Measurements from ENCODE around the gene PNMA6E.

The PNMA6E gene

DNA sequence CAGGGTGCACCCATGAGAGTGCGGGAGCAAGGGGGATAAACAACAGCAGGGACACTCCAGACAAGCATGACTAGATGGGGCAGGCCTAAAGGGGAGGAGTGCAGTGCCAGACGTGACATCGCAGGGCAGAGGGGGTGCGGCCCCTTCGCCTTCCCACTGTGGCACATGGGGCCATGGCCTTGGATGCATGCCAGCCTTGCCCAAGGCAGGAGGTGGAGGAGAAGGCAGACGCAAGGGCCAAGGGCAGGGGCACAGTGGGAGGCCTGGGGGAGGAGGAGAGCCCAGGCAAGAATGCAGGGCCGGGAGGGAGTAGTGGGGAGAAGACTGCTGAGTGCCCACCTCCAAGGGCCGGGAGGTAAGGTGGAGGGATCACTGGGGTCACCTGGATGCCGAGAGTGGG, 21.6 kb downstream of the PNMA6E start:
- ATAC-seq = no peak
- TF ChIP-seq ZC3H10 (CRISPR knock-in tag; IDR thresholded peaks at IDR 0.05) (no peak), TOX (CRISPR knock-in tag; IDR thresholded peaks at IDR 0.05; ENCODE audit: borderline replicate concordance) (no peak), POU6F1 (CRISPR knock-in tag; IDR thresholded peaks at IDR 0.05; ENCODE audit: borderline replicate concordance, low read depth) (no peak), ESRRG (CRISPR knock-in tag; IDR thresholded peaks at IDR 0.05) (no peak), ZNF70 (CRISPR knock-in tag; IDR thresholded peaks at IDR 0.05) (no peak), ZNF8 (CRISPR knock-in tag; IDR thresholded peaks at IDR 0.05) (no peak), ZFP30 (CRISPR knock-in tag; IDR thresholded peaks at IDR 0.05) (no peak), RARB (CRISPR knock-in tag; IDR thresholded peaks at IDR 0.05) (no peak), ISL1 (CRISPR knock-in tag; IDR thresholded peaks at IDR 0.05) (no peak), SNAI2 (CRISPR knock-in tag; IDR thresholded peaks at IDR 0.05) (no peak), ARNTL (CRISPR knock-in tag; IDR thresholded peaks at IDR 0.05; ENCODE audit: borderline replicate concordance, low read depth) (no peak), TSHZ2 (CRISPR knock-in tag; IDR thresholded peaks at IDR 0.05) (no peak), TCF4 (CRISPR knock-in tag; IDR thresholded peaks at IDR 0.05; ENCODE audit: borderline replicate concordance) (no peak)
- TF ChIP-seq, protein P1, sequence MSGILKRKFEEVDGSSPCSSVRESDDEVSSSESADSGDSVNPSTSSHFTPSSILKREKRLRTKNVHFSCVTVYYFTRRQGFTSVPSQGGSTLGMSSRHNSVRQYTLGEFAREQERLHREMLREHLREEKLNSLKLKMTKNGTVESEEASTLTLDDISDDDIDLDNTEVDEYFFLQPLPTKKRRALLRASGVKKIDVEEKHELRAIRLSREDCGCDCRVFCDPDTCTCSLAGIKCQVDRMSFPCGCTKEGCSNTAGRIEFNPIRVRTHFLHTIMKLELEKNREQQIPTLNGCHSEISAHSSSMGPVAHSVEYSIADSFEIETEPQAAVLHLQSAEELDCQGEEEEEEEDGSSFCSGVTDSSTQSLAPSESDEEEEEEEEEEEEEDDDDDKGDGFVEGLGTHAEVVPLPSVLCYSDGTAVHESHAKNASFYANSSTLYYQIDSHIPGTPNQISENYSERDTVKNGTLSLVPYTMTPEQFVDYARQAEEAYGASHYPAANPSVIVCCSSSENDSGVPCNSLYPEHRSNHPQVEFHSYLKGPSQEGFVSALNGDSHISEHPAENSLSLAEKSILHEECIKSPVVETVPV (CRISPR knock-in tag; IDR thresholded peaks at IDR 0.05) = no peak
- TF ChIP-seq, protein P2, sequence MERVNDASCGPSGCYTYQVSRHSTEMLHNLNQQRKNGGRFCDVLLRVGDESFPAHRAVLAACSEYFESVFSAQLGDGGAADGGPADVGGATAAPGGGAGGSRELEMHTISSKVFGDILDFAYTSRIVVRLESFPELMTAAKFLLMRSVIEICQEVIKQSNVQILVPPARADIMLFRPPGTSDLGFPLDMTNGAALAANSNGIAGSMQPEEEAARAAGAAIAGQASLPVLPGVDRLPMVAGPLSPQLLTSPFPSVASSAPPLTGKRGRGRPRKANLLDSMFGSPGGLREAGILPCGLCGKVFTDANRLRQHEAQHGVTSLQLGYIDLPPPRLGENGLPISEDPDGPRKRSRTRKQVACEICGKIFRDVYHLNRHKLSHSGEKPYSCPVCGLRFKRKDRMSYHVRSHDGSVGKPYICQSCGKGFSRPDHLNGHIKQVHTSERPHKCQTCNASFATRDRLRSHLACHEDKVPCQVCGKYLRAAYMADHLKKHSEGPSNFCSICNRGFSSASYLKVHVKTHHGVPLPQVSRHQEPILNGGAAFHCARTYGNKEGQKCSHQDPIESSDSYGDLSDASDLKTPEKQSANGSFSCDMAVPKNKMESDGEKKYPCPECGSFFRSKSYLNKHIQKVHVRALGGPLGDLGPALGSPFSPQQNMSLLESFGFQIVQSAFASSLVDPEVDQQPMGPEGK (CRISPR knock-in tag; IDR thresholded peaks at IDR 0.05; ENCODE audit: borderline replicate concordance) = no peak

DNA sequence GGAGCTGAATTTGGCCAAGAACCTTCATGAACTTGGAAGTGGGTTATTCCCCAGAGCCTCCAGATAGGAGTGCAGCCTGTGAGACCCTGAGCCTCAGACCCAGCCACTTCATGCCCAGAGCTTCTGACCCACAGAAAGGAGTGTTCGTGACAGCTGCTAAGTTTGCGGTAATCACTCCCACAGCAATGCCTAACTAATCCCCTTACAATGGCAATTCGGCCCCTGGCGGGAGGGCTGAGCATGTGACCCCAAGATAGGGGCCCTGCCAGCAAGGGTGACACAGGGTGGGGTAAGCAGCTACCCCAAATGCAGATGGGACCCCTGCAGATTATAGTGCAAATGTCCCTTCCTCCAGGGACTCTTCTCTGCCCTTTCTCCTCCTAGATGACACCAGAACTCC, 22.5 kb downstream of the PNMA6E start:
- ATAC-seq = no peak
- TF ChIP-seq ZFP30 (CRISPR knock-in tag; IDR thresholded peaks at IDR 0.05) = no peak
- no peak for TF ChIP-seq ZNF8 (CRISPR knock-in tag; IDR thresholded peaks at IDR 0.05)
- no peak for TF ChIP-seq ZC3H10 (CRISPR knock-in tag; IDR thresholded peaks at IDR 0.05)
- no peak for TF ChIP-seq TSHZ2 (CRISPR knock-in tag; IDR thresholded peaks at IDR 0.05)
- no peak for TF ChIP-seq TCF4 (CRISPR knock-in tag; IDR thresholded peaks at IDR 0.05; ENCODE audit: borderline replicate concordance)
- no peak for TF ChIP-seq RARB (CRISPR knock-in tag; IDR thresholded peaks at IDR 0.05)
- no peak for TF ChIP-seq SNAI2 (CRISPR knock-in tag; IDR thresholded peaks at IDR 0.05)
- TF ChIP-seq ZFP3 (CRISPR knock-in tag; IDR thresholded peaks at IDR 0.05) = no peak

DNA sequence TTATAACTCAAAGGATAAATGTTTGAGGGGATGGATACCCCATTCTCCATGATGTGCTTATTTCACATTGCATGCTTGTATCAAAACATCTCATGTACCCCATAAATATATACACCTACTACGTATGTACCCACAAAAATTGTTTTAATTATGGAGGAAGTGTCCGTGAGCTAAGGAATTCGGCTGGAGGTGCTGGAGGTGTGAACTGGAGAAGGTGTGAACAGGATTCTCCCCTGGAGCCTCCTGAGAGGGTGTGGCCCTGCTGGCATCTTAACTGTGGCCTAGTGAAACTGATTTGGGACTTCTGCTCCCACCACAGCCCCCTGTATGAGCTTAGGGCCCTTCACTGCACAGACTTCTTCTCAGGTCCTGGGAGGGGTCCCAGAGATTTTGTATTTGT, 23.4 kb downstream of the PNMA6E start:
- no peak for TF ChIP-seq RARB (CRISPR knock-in tag; IDR thresholded peaks at IDR 0.05)
- TF ChIP-seq OSR1 (CRISPR knock-in tag; IDR thresholded peaks at IDR 0.05) = no peak
- TF ChIP-seq ZNF565 (CRISPR knock-in tag; conservative IDR thresholded peaks at IDR 0.05; ENCODE audit: low read depth) = no peak
- no peak for ATAC-seq
